ENCODE measurements around the gene CCDC97. TPM values are rescaled to one million over a fixed set of nuclear protein-coding genes. Genes with fewer than 3 reads are reported as not detected.

Gene CCDC97
- total RNA-seq, 2 donors from 2014 or later = 34.7 to 35.4 TPM

DNA sequence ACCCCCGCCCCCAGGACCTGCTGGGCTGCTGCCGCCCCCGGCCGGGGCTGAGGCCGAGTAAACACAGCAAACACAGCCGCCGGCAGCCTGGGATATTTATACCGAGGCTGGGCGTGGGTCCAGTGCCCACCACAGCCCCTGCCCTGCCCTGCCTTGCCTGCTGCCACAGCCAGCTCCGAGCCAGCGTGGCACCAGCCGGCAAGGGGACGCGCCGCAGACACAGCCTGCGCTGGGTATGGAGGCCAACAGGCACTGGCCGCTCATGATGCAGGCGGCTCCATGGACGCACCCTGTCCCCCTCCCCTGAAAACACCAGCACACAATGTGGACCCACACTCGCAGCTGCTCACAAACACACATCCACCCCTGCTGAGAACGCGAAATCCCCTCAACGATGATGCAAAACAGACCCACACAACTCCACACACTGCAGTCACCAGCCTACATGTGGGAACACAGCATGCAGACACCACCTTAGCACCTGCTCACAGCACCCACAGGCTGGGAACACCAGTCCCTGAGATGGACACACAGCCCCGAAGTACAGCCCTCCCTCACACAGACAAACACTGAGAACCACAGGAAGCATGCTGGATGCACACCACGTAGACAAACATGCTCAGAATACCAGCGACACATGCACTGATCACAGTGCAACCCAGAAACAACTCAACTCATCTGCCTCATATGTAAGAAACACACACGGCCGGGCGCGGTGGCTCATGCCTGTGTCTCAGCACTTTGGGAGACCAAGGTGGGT lies 16.2 kb downstream of the CCDC97 start:
- peaks cover 19% of the 10 kb centered on the region for H3K36me3 Mint-ChIP-seq (ENCODE audit: low read depth)
- no peaks in the 10 kb centered on the region for H3K27me3 Mint-ChIP-seq
- ATAC-seq (peak; percentile 2), DNase-seq (no peak)
- H3K27ac Mint-ChIP-seq = peak overlapping the region; percentile 98
- peaks cover 53% of the 10 kb centered on the region for H3K4me1 Mint-ChIP-seq
- H3K4me3 Mint-ChIP-seq = peak overlapping the region; percentile 92
- H3K9me3 ChIP-seq (ENCODE audit: control insufficient read depth, low read length, poor library complexity, severe bottlenecking) = no peaks in the 10 kb centered on the region

DNA sequence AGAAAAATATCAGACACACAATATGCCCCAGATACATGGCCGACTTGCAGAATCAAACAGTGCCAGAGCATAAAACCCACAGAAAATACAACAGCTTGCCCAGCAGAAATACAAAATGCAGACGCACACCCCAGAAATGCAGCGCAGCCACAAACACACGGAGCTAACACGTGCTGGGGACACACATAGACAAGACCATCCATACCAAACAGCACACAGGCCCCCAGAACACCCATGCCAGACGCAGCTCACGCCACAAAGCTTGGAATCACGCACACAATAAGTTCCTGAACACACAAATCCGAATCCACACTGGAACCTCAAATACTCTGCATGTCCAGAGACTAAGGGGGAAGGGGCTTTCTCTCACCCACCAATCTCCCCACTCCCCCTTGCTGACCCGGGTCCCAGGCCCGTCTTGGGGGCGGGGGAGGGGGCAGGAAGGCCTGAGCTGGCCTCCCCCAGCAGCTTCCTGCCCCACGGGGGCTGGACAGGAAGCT lies 17.2 kb downstream of the CCDC97 start:
- DNase-seq = no peak
- peak; percentile 4 for ATAC-seq
- H3K36me3 Mint-ChIP-seq (ENCODE audit: low read depth) = peaks cover 27% of the 10 kb centered on the region
- peak overlapping the region; percentile 98 for H3K27ac Mint-ChIP-seq
- H3K9me3 ChIP-seq (ENCODE audit: control insufficient read depth, low read length, poor library complexity, severe bottlenecking) = no peaks in the 10 kb centered on the region
- H3K4me3 Mint-ChIP-seq = peak overlapping the region; percentile 92
- H3K27me3 Mint-ChIP-seq = no peaks in the 10 kb centered on the region
- peaks cover 60% of the 10 kb centered on the region for H3K4me1 Mint-ChIP-seq

DNA sequence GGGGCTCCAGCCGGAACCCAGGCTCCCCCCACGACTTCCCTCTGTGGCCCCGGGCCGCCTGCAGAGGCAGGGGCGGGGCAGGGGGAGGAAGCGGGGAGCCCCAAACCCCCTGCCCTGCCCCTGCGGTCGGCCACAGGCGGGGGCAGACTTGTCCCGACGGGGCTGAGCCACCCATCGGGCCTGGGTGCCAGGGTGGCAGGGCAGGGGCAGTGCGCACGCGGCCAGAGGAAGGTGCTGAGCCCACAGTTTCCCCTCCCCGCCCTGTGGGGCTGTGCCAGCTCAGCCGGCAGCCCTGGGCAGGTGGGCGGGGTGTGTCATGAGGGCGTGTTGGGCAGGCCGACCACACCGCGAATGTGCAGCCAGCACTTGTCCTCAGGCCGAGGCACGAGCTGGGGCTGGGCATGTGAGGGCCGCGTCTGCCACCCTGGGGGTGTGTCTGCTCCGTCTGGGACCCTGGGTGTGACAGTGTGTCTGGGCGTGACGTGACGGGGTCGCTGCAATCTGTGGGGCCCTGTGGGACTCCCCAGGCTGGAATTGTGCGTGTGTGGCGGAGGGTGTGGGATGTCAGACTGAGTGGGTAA lies 17.7 kb downstream of the CCDC97 start:
- Mint-ChIP-seq H3K36me3 (ENCODE audit: low read depth) (peaks cover 27% of the 10 kb centered on the region), H3K27ac (peak overlapping the region; percentile 98), H3K27me3 (no peaks in the 10 kb centered on the region), H3K4me3 (peak overlapping the region; percentile 89), H3K4me1 (peaks cover 63% of the 10 kb centered on the region)
- H3K9me3 ChIP-seq (ENCODE audit: control insufficient read depth, low read length, poor library complexity, severe bottlenecking) = no peaks in the 10 kb centered on the region
- ATAC-seq (peak; percentile 75), DNase-seq (peak; percentile 70 to 89 (median 75))

DNA sequence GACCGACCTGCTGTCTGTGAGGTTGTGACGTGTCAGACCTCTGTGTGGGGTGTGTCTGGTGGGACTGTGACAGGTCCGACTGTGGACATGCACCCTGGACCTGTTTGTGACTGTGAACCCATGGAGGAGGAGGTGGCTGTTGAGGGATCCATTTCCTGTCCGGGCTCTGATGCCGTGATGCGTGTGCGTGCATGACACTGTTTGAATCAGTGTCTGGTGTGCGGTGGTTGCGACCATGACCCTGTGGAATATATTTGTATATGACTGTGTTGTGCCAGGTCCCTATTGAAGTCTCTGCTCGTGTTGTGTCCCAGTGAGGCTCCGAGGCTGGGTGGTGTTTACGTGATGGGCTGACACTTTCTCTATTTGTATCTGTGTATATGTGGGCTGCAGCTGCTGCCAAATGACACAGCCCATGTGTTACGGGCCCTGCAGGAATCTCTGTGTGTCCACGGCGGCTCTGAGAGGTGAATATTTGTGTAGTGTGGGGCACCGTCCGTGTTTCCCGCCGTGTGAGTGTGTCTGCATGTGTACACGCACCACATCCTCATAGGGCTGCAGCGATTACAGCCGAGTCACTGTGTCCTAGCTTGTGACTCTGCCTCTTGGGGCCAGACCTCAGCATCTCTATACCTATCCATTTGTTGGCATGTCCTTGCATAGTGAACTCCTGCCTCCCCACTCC lies 18.3 kb downstream of the CCDC97 start:
- peak; percentile 38 for ATAC-seq
- H3K4me3 Mint-ChIP-seq = peak overlapping the region; percentile 89
- H3K36me3 Mint-ChIP-seq (ENCODE audit: low read depth) = peaks cover 22% of the 10 kb centered on the region

DNA sequence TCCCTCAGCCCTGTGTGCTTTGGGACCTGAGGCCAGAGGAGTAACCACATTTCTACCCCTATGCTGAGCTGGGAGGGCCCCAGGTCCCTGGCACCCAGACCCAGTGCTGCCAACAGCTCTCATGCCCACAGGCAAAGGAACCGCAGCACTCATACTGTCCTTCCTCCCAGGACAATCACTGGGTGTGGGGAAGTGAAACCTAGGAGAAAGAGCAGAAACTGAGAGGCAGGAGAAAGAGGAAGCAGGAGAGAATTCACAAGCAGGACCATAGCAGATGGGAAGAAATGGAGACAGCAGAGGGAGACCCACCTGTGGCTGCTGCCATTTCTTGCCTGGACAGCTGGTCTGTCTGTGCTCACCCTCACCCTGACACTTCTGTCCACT lies 18.9 kb downstream of the CCDC97 start:
- Mint-ChIP-seq H3K4me1 (peaks cover 57% of the 10 kb centered on the region), H3K4me3 (peak overlapping the region; percentile 89), H3K27me3 (no peaks in the 10 kb centered on the region), H3K27ac (peak overlapping the region; percentile 98), H3K36me3 (ENCODE audit: low read depth) (peaks cover 22% of the 10 kb centered on the region)
- ATAC-seq (no peak), DNase-seq (no peak)
- no peaks in the 10 kb centered on the region for H3K9me3 ChIP-seq (ENCODE audit: control insufficient read depth, low read length, poor library complexity, severe bottlenecking)

More for the DNA sequence above, 18.3 kb downstream of the CCDC97 start:
- Mint-ChIP-seq H3K27ac (peak overlapping the region; percentile 98), H3K27me3 (no peaks in the 10 kb centered on the region), H3K4me1 (peaks cover 59% of the 10 kb centered on the region)
- DNase-seq = no peak
- H3K9me3 ChIP-seq (ENCODE audit: control insufficient read depth, low read length, poor library complexity, severe bottlenecking) = no peaks in the 10 kb centered on the region

- Mint-ChIP-seq H3K36me3 (ENCODE audit: low read depth) (peaks cover 22% of the 10 kb centered on the region), H3K4me3 (peak overlapping the region; percentile 75)
Measured at GRCh38 chr19:41330481-41330880, 20.5 kb downstream of the CCDC97 start.

DNA sequence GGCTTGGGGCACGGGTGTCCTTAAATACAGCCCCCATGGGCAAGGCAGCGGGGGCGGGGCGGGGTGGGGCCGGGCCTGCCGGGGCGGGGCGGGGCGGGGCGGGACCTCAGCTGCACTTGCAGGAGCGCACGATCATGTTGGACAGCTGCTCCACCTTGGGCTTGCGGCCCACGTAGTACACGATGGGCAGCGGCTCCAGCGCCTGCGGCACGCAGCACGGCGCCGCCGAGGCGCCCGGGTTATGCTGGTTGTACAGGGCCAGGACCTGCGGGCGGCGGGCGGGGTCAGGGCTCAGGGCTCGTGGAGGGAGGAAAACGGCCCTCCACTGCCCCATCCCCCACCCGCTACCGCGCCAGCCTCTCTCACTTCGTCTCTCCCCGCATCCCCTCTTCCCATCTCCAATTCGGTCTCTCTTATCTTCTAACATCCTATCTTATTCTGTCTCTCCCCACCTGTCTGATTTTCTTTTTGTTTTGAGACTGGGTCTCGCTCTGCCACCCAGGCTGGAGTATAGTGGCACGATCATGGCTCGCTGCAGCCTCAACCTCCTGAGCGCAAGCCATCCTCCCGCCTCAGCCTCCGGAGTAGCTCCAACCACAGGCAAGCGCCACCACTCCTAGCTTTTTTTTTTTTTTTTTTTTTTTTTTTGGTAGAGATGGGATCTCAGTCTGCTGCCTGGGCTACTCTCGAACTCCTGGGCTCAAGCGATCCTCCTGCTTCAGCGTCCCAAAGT lies 21.1 kb downstream of the CCDC97 start:
- H3K9me3 ChIP-seq (ENCODE audit: control insufficient read depth, low read length, poor library complexity, severe bottlenecking) = no peaks in the 10 kb centered on the region
- Mint-ChIP-seq H3K36me3 (ENCODE audit: low read depth) (peaks cover 22% of the 10 kb centered on the region), H3K4me3 (peak overlapping the region; percentile 75), H3K4me1 (peaks cover 50% of the 10 kb centered on the region), H3K27ac (peak overlapping the region; percentile 92), H3K27me3 (no peaks in the 10 kb centered on the region)
- ATAC-seq (no peak), DNase-seq (no peak)

More at GRCh38 chr19:41330481-41330880, 20.5 kb downstream of the CCDC97 start:
- Mint-ChIP-seq H3K27me3 (no peaks in the 10 kb centered on the region), H3K4me1 (peaks cover 51% of the 10 kb centered on the region), H3K27ac (peak overlapping the region; percentile 92)
- no peak for ATAC-seq
- H3K9me3 ChIP-seq (ENCODE audit: control insufficient read depth, low read length, poor library complexity, severe bottlenecking) = no peaks in the 10 kb centered on the region
- DNase-seq = no peak

GRCh38 chr19:41332000-41332399 lies 22.0 kb downstream of the CCDC97 start:
- Mint-ChIP-seq H3K4me1 (peaks cover 41% of the 10 kb centered on the region), H3K4me3 (peak overlapping the region; percentile 67), H3K27ac (peak overlapping the region; percentile 92), H3K36me3 (ENCODE audit: low read depth) (peaks cover 16% of the 10 kb centered on the region), H3K27me3 (no peaks in the 10 kb centered on the region)
- no peak for DNase-seq
- no peak for ATAC-seq
- no peaks in the 10 kb centered on the region for H3K9me3 ChIP-seq (ENCODE audit: control insufficient read depth, low read length, poor library complexity, severe bottlenecking)

DNA sequence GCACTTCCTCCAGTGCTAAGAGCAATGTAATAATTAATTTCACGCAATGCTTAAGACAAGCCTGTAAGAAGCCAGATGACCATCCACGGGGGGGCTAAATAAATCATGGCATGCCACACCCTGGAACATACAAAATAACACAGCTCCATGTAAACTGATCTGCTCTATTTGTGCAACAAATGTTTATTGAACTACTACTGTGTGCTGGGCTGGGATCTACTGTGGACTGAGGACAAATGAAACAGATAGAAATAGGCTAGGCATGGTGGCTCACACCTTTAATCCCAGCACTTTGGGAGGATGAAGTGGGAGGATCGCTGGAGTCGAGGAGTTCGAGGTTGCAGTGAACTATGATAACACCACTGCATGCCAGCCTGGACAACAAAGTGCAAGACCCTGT lies 22.5 kb downstream of the CCDC97 start:
- H3K9me3 ChIP-seq (ENCODE audit: control insufficient read depth, low read length, poor library complexity, severe bottlenecking) = no peaks in the 10 kb centered on the region
- DNase-seq = no peak
- ATAC-seq = no peak
- Mint-ChIP-seq H3K27me3 (no peaks in the 10 kb centered on the region), H3K4me1 (peaks cover 39% of the 10 kb centered on the region), H3K27ac (peak overlapping the region; percentile 92), H3K4me3 (peak overlapping the region; percentile 67), H3K36me3 (ENCODE audit: low read depth) (peaks cover 15% of the 10 kb centered on the region)

GRCh38 chr19:41334793-41335192 lies 24.8 kb downstream of the CCDC97 start:
- H3K27ac Mint-ChIP-seq = no peak overlapping the region
- peaks cover 28% of the 10 kb centered on the region for H3K4me1 Mint-ChIP-seq
- no peaks in the 10 kb centered on the region for H3K9me3 ChIP-seq (ENCODE audit: control insufficient read depth, low read length, poor library complexity, severe bottlenecking)
- H3K36me3 Mint-ChIP-seq (ENCODE audit: low read depth) = peaks cover 15% of the 10 kb centered on the region
- no peak for ATAC-seq
- H3K4me3 Mint-ChIP-seq = peak overlapping the region; percentile 45
- no peaks in the 10 kb centered on the region for H3K27me3 Mint-ChIP-seq
- no peak for DNase-seq

DNA sequence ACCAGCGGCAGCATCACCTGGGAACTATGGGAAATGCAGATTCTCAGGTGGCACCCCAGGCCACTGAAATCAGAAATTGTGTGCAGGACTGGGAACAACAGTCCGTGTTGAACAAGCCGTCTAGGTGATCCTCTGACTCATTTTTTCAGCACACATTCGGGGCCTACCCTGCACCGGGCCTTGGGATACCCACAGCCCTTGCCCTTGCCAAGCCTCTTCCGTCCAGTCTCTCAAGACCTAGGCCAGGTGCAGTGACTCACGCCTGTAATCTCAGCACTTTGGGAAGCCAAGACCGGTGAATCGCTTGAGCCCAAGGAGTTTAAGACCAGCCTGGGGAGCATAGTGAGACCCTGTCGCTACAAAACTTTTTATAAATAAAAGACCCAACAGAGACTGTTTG lies 25.5 kb downstream of the CCDC97 start:
- DNase-seq (no peak), ATAC-seq (no peak)
- H3K9me3 ChIP-seq (ENCODE audit: control insufficient read depth, low read length, poor library complexity, severe bottlenecking) = no peaks in the 10 kb centered on the region
- Mint-ChIP-seq H3K36me3 (ENCODE audit: low read depth) (peaks cover 15% of the 10 kb centered on the region), H3K27me3 (no peaks in the 10 kb centered on the region), H3K4me3 (no peak overlapping the region), H3K27ac (no peak overlapping the region), H3K4me1 (peaks cover 27% of the 10 kb centered on the region)

- no peak for DNase-seq
- ATAC-seq = no peak
- H3K9me3 ChIP-seq (ENCODE audit: control insufficient read depth, low read length, poor library complexity, severe bottlenecking) = no peaks in the 10 kb centered on the region
- peaks cover 33% of the 10 kb centered on the region for H3K4me1 Mint-ChIP-seq
- H3K27ac Mint-ChIP-seq = peak overlapping the region; percentile 91
- no peak overlapping the region for H3K4me3 Mint-ChIP-seq
- no peaks in the 10 kb centered on the region for H3K27me3 Mint-ChIP-seq
- peaks cover 12% of the 10 kb centered on the region for H3K36me3 Mint-ChIP-seq (ENCODE audit: low read depth)
Measured at GRCh38 chr19:41339936-41340335, 30.0 kb downstream of the CCDC97 start.

All from T-helper 17 cell (primary cell).